Measurements from ENCODE around the gene CADPS.

GRCh38 chr3:62375655-62376453 is 499.4 kb downstream of the CADPS start:
- TF ChIP-seq FOS (IDR thresholded peaks at IDR 0.05; ENCODE audit: low read depth, low read length) (no peak), CTCF (conservative IDR thresholded peaks at IDR 0.05; ENCODE audit: low read depth, low read length) (no peak), POLR2A (IDR thresholded peaks at IDR 0.05; ENCODE audit: low read depth, low read length) (no peak), CEBPB (IDR thresholded peaks at IDR 0.05; ENCODE audit: low read depth, low read length) (no peak), MAFK (IDR thresholded peaks at IDR 0.05; ENCODE audit: low read depth, low read length) (no peak), NFE2L2 (IDR thresholded peaks at IDR 0.05; ENCODE audit: low read depth, low read length) (no peak), CHD1 (IDR thresholded peaks at IDR 0.05; ENCODE audit: low read depth, low read length) (no peak), BHLHE40 (IDR thresholded peaks at IDR 0.05; ENCODE audit: low read depth, low read length) (no peak), RAD21 (IDR thresholded peaks at IDR 0.05; ENCODE audit: low read length) (no peak)
